SW 1271 (cell line): ENCODE measurements around the gene AMY2B.
"Not testable (repeated sequence)": the region's sequence is repeated elsewhere in the genome, so short reads cannot be mapped to it uniquely, and the experiment has no call there.

Source experiments
- DNase-seq, 2 experiments: peaks; one replicate each; lab custom pipeline; 2025; lab: John Stamatoyannopoulos, UW

AMY2B gene

DNA sequence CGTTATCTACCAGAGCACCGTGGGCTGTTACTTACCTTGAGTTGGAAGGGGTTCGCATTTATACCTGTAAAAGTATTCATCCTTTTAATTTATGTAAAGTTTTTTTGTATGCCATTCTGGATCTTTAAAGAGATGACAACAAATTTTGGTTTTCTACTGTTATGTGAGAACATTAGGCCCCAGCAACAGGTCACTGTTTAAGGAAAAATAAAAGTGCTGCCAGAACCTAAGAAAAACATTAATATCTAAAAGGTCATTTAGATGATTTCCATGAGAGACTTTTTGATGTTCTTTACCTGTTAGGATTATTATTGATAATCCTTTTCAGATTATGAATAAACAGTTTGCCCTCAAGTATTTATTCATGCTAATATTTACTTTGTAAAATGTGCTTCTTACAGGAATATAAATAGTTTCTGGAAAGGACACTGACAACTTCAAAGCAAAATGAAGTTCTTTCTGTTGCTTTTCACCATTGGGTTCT is 45.6 kb downstream of the AMY2B start, which contains the start of gene AMY2A:
AMY2A (plus strand) TSS at position 434 of the 484 bp plus-strand sequence; CDS start at position 448, 14 bp downstream.
- not testable (repeated sequence) for DNase-seq

DNA sequence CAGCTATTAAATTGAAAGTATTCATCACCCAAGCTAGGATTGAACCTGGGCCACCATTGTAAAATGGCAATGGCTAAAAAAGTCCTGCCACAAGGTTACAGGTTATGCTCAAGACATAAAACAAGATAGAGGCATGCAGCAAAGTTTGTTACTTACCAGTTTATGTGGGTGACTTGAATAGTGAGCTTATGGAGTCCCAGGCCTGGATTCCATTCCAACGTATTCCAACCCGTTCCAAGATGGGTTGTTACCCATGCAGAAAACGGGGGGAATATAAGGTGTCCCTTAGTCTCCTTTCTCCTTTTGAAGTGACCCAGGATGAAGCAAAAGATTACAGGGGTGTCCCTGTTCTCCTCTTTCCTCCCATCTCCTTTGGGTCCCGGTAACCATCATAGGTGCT is 56.0 kb downstream of the AMY2B start:
- not testable (repeated sequence) for DNase-seq
